H1 (cell line): Measurements from ENCODE around the gene SLX9. TPM values are rescaled to one million over a fixed set of nuclear protein-coding genes. Genes with fewer than 3 reads are reported as not detected.

Experiments used
- CTCF ChIA-PET: fragments of 300-600 bp; sonication (Branson Sonifier 250); formaldehyde crosslinking; loops from one replicate; lab custom pipeline; 2021; ENCODE audit not compliant: partially characterized antibody; lab: Charles Lee
- POLR2A ChIA-PET: fragments of 300-600 bp; sonication (Branson Sonifier 250); formaldehyde crosslinking; loops from one replicate; lab custom pipeline; 2021; ENCODE audit warnings: inconsistent platforms; ENCODE audit not compliant: partially characterized antibody; lab: Charles Lee
- DNase-seq, 2 experiments: peaks; one replicate each; pipeline versions ENCODE4 v3.0.0 to v3.0.0-alpha.2; 2010 to 2022; ENCODE audit warnings: low spot score in 2 of 2, low read depth in 1 of 2, mixed read lengths in 1 of 2
- FAIRE-seq: peaks from 2 replicates; lab custom pipeline; 2011; peaks lifted over from hg19 to GRCh38; lab: Jason Lieb, UNC
- H2AFZ ChIP-seq: 2 replicates; pipeline ENCODE4 v1.8.1; 2012; ENCODE audit warnings: low read length, inconsistent platforms
- H2AK5ac ChIP-seq: 2 replicates; pipeline ENCODE4 v1.6.1; 2013; ENCODE audit warnings: low read depth, low read length
- H2BK120ac ChIP-seq: replicated peaks from 2 replicates; pipeline ENCODE3; 2013; ENCODE audit warnings: low read depth, low read length, inconsistent platforms
- H2BK12ac ChIP-seq: 2 replicates; pipeline ENCODE4 v1.6.1; 2013; ENCODE audit warnings: low read depth, low read length
- H2BK15ac ChIP-seq: 2 replicates; pipeline ENCODE4 v1.6.1; 2013; ENCODE audit warnings: low read length
- H2BK20ac ChIP-seq: 2 replicates; pipeline ENCODE4 v1.6.1; 2013; ENCODE audit warnings: low read length
- H2BK5ac ChIP-seq: 2 replicates; pipeline ENCODE4 v1.6.1; 2013; ENCODE audit warnings: low read depth, low read length
- H3K14ac ChIP-seq: 2 replicates; pipeline ENCODE4 v1.6.1; 2013; ENCODE audit warnings: inconsistent platforms; ENCODE audit not compliant: insufficient read length
- H3K18ac ChIP-seq: 2 replicates; pipeline ENCODE4 v1.6.1; 2013; ENCODE audit warnings: low read length; ENCODE audit errors: extremely low read depth
- H3K23ac ChIP-seq: 2 replicates; pipeline ENCODE4 v1.6.1; 2013; ENCODE audit warnings: inconsistent platforms; ENCODE audit not compliant: insufficient read length
- H3K23me2 ChIP-seq: 2 replicates; pipeline ENCODE4 v1.6.1; 2013; ENCODE audit warnings: low read depth, low read length
- H3K27ac ChIP-seq: 2 replicates; pipeline ENCODE4 v1.6.1; 2011; ENCODE audit warnings: low read depth, low read length, inconsistent platforms
- H3K27me3 ChIP-seq, 4 experiments: replicated peaks in 1 of 4; 1 replicate in 1 of 4; 2 replicates in 3 of 4; pipeline versions ENCODE4 v1.6.1 to v1.8.1; 2011 to 2013; ENCODE audit warnings: low read length in 3 of 4, mild to moderate bottlenecking in 3 of 4, inconsistent platforms in 2 of 4, mixed read lengths in 2 of 4, moderate library complexity in 1 of 4; ENCODE audit not compliant: control insufficient read depth in 3 of 4, insufficient read depth in 3 of 4; ENCODE audit errors: extremely low read depth in 1 of 4
- H3K36me3 ChIP-seq, 4 experiments: 2 replicates each; pipeline versions ENCODE4 v1.6.1 to v1.8.1; 2011 to 2013; ENCODE audit warnings: mild to moderate bottlenecking in 4 of 4, low read length in 3 of 4, moderate library complexity in 2 of 4, control low read depth in 1 of 4, inconsistent platforms in 1 of 4; ENCODE audit not compliant: insufficient read depth in 4 of 4, control insufficient read depth in 2 of 4
- H3K4ac ChIP-seq: replicated peaks from 2 replicates; pipeline ENCODE3; 2013; ENCODE audit warnings: low read length, low read depth, mixed read lengths, inconsistent platforms; ENCODE audit not compliant: insufficient read length
- H3K4me1 ChIP-seq, 4 experiments: replicated peaks in 1 of 4; 1 replicate in 1 of 4; 2 replicates in 3 of 4; pipeline versions ENCODE4 v1.6.1 to v1.8.1; 2011 to 2013; ENCODE audit warnings: low read length in 3 of 4, inconsistent platforms in 2 of 4, mixed read lengths in 1 of 4; ENCODE audit not compliant: insufficient read depth in 4 of 4, control insufficient read depth in 3 of 4
- H3K4me2 ChIP-seq, 2 experiments: 2 replicates each; pipeline versions ENCODE4 v1.6.1 to v1.8.1; 2011 to 2013; ENCODE audit warnings: low read depth in 2 of 2, low read length in 2 of 2, control low read depth in 1 of 2, inconsistent platforms in 1 of 2, mild to moderate bottlenecking in 1 of 2; ENCODE audit not compliant: insufficient read depth in 1 of 2
- H3K4me3 ChIP-seq, 4 experiments: fragments of 200-600, 300-600 bp in 1 of 4; sonication (generic), shearing (Covaris generic), sonication (Bioruptor Twin) in 1 of 4; 2 replicates each; pipeline versions ENCODE4 v1.5.1 to v1.8.1; 2011 to 2016; ENCODE audit warnings: low read length in 4 of 4, low read depth in 3 of 4, control low read depth in 2 of 4, inconsistent platforms in 2 of 4, mild to moderate bottlenecking in 2 of 4, mixed read lengths in 1 of 4, moderate library complexity in 1 of 4; ENCODE audit not compliant: insufficient read depth in 2 of 4; ENCODE audit errors: extremely low read depth in 1 of 4
- H3K56ac ChIP-seq: replicated peaks from 2 replicates; pipeline ENCODE3; 2013; ENCODE audit warnings: low read depth, mild to moderate bottlenecking, mixed read lengths, low read length, inconsistent platforms; ENCODE audit not compliant: insufficient read length
- H3K79me1 ChIP-seq: 2 replicates; pipeline ENCODE4 v1.6.1; 2013; ENCODE audit warnings: low read depth, low read length, control low read depth
- H3K79me2 ChIP-seq, 2 experiments: 2 replicates each; pipeline versions ENCODE4 v1.6.1 to v1.8.1; 2012 to 2013; ENCODE audit warnings: low read length in 2 of 2, mild to moderate bottlenecking in 2 of 2, inconsistent platforms in 1 of 2; ENCODE audit not compliant: insufficient read depth in 2 of 2, control insufficient read depth in 1 of 2
- H3K9ac ChIP-seq, 4 experiments: replicated peaks in 1 of 4; 1 replicate in 1 of 4; 2 replicates in 3 of 4; pipeline versions ENCODE4 v1.6.1 to v1.8.1; 2011 to 2013; ENCODE audit warnings: low read depth in 3 of 4, low read length in 3 of 4, control low read depth in 2 of 4, mild to moderate bottlenecking in 2 of 4, moderate library complexity in 2 of 4, inconsistent platforms in 1 of 4; ENCODE audit errors: extremely low read depth in 1 of 4
- H3K9me3 ChIP-seq, 2 experiments: 2 replicates each; pipeline versions ENCODE4 v1.6.1 to v1.8.1; 2012 to 2013; ENCODE audit warnings: mild to moderate bottlenecking in 2 of 2, moderate library complexity in 2 of 2, control low read depth in 1 of 2, inconsistent platforms in 1 of 2, low read depth in 1 of 2, low read length in 1 of 2, mixed read lengths in 1 of 2; ENCODE audit not compliant: insufficient read depth in 2 of 2
- H4K20me1 ChIP-seq, 2 experiments: replicated peaks in 1 of 2; 2 replicates each; pipeline versions ENCODE3 to v1.8.1; 2011 to 2013; ENCODE audit warnings: inconsistent platforms in 2 of 2, low read length in 2 of 2, mild to moderate bottlenecking in 1 of 2; ENCODE audit not compliant: insufficient read depth in 2 of 2, control insufficient read depth in 1 of 2
- H4K5ac ChIP-seq: 2 replicates; pipeline ENCODE4 v1.6.1; 2013; ENCODE audit warnings: low read length, low read depth, mixed read lengths, inconsistent platforms; ENCODE audit not compliant: insufficient read length
- H4K8ac ChIP-seq: 2 replicates; pipeline ENCODE4 v1.8.0; 2013; ENCODE audit warnings: mild to moderate bottlenecking, moderate library complexity, low read length, inconsistent platforms; ENCODE audit not compliant: insufficient read depth; ENCODE audit errors: extremely low read depth
- H4K91ac ChIP-seq: replicated peaks from 2 replicates; pipeline ENCODE3; 2013; ENCODE audit warnings: low read length, mixed read lengths, inconsistent platforms; ENCODE audit not compliant: insufficient read length
- BCL11A ChIP-seq, 2 experiments: IDR thresholded peaks; one replicate each; pipeline ENCODE4 v1.6.1; 2011; ENCODE audit warnings: low read depth in 2 of 2, low read length in 2 of 2, mild to moderate bottlenecking in 2 of 2
- BRCA1 ChIP-seq: IDR thresholded peaks from 2 replicates; pipeline ENCODE4 v1.6.1; 2012; ENCODE audit warnings: low read depth, low read length, improper control_type of control experiment
- CHD2 ChIP-seq: IDR thresholded peaks from 2 replicates; pipeline ENCODE4 v1.6.1; 2012; ENCODE audit warnings: low read length, improper control_type of control experiment
- GTF2F1 ChIP-seq: IDR thresholded peaks from 2 replicates; pipeline ENCODE4 v1.6.1; 2012; ENCODE audit warnings: low read depth, low read length, improper control_type of control experiment, borderline replicate concordance
- HDAC2 ChIP-seq, 2 experiments: fragments of 300-600 bp in 1 of 2; sonication (generic) in 1 of 2; IDR thresholded peaks; 2 replicates each; pipeline ENCODE4 v1.6.1; 2011 to 2012; ENCODE audit warnings: low read depth in 2 of 2, low read length in 2 of 2, mild to moderate bottlenecking in 2 of 2, moderate library complexity in 2 of 2, borderline replicate concordance in 1 of 2, inconsistent platforms in 1 of 2
- RFX5 ChIP-seq: IDR thresholded peaks from 2 replicates; pipeline ENCODE4 v1.6.1; 2011; ENCODE audit warnings: low read depth, low read length, improper control_type of control experiment, borderline replicate concordance
- RNF2 ChIP-seq: fragments of 200-900, 300-1000 bp; sonication (generic); IDR thresholded peaks from 2 replicates; pipeline ENCODE4 v1.7.1; 2016; ENCODE audit warnings: borderline replicate concordance, low read depth, mild to moderate bottlenecking, antibody characterized with exemption, low read length; ENCODE audit not compliant: poor library complexity, severe bottlenecking; ENCODE audit errors: missing control alignments
- SIN3A ChIP-seq, 2 experiments: IDR thresholded peaks in 1 of 2; conservative IDR thresholded peaks in 1 of 2; 2 replicates each; pipeline ENCODE4 v1.6.1; 2011 to 2012; ENCODE audit warnings: low read length in 2 of 2, improper control_type of control experiment in 1 of 2, low read depth in 1 of 2, mild to moderate bottlenecking in 1 of 2
- SP1 ChIP-seq: IDR thresholded peaks from 2 replicates; pipeline ENCODE4 v1.6.1; 2011; ENCODE audit warnings: low read depth, low read length
- TEAD4 ChIP-seq: IDR thresholded peaks from 2 replicates; pipeline ENCODE4 v1.6.1; 2012; ENCODE audit warnings: low read depth, low read length, inconsistent platforms, mixed read lengths
- WGBS, 2 experiments: shearing (Covaris generic) in 1 of 2; methylation state at CpG; one replicate each; pipeline versions ENCODE4 v1.1.6 to v1.1.7; 2013 to 2015; ENCODE audit warnings: low lambda C conversion rate in 2 of 2, mixed read lengths in 2 of 2, inconsistent platforms in 1 of 2, low coverage in 1 of 2, missing lambda C conversion rate in 1 of 2; ENCODE audit not compliant: insufficient replicate concordance in 2 of 2, insufficient coverage in 1 of 2, insufficient read length in 1 of 2; ENCODE audit errors: extremely low coverage in 1 of 2, missing lambda C conversion rate in 1 of 2; 5-methylcytosine and 5-hydroxymethylcytosine counted together
- polyA plus RNA-seq, 7 experiments: library from polyadenylated mRNA; depleted of rRNA in 3 of 7; stranded (reverse) in 5 of 7; unstranded in 2 of 7; fragments of >200 nt in 5 of 7; fragments of 200-250 nt in 2 of 7; gene quantifications; 1 replicate in 5 of 7; 2 replicates in 1 of 7; 4 replicates in 1 of 7; pipeline versions ENCODE4 v1.2.1 to v1.2.3, GENCODE V29; 2011 to 2013; ENCODE audit warnings: missing spikeins in 2 of 7, mixed read lengths in 2 of 7
- total RNA-seq: library from RNA; stranded (reverse); fragmentation: NEBNext Ultra II Directional; extraction: Animal tissue kit (Norgen Biotek cat#: 25700); gene quantifications from 2 replicates; pipeline ENCODE4 v1.2.1, GENCODE V29; 2021

SLX9 gene
- total and polyA plus RNA-seq, 2 of the 8 experiments (the other 6 are each of a cell fraction or from before 2014, with no cell fraction given): 17.7 to 57.3 TPM

- FAIRE-seq: no peak
- no peak overlapping the region for H4K91ac ChIP-seq
- POLR2A ChIA-PET: no interaction called here
- no peak overlapping the region for H3K14ac ChIP-seq
- H2BK15ac ChIP-seq: no peak overlapping the region
- H2BK20ac ChIP-seq: no peak overlapping the region
- no peak overlapping the region for H3K9ac ChIP-seq
- H3K79me1 ChIP-seq: no peaks in the 10 kb centered on the region
- no peak overlapping the region for H2AFZ ChIP-seq
- H3K27me3 ChIP-seq: no peaks in the 10 kb centered on the region; a peak in 1 of 7 replicates
- TF ChIP-seq SIN3A (conservative IDR thresholded peaks at IDR 0.05 in 1 of 2, IDR thresholded peaks at IDR 0.05 in 1 of 2; ENCODE audit: low read depth in 1 of 2, low read length in 2 of 2) (no peak), TEAD4 (no peak), CHD2 (no peak), GTF2F1 (no peak), BCL11A (IDR thresholded peaks at IDR 0.05; ENCODE audit: low read depth in 2 of 2, low read length in 2 of 2) (no peak), BRCA1 (no peak), HDAC2 (IDR thresholded peaks at IDR 0.05; ENCODE audit: borderline replicate concordance in 1 of 2, low read depth in 2 of 2, low read length in 2 of 2) (no peak), RNF2 (no peak), RFX5 (no peak), SP1 (no peak)
- WGBS, 2 experiments: 92% methylated on average over 15 of the region's 15 CpGs; no CpG with 5 or more reads in 1 of the 2 experiments
- no peak overlapping the region for H4K8ac ChIP-seq
- no peak for DNase-seq
- no peak overlapping the region for H3K4me3 ChIP-seq
- CTCF ChIA-PET: interaction anchor here (0.7 to 4.8 kb wide), 20 partner anchors 11 to 225 kb away, joined by 3 to 43 read pairs (median 4); partner anchors contain the start of gene PTTG1IP
- peaks cover 0 to 4% of the 10 kb centered on the region in 2 experiments for H4K20me1 ChIP-seq
- no peak overlapping the region for H3K56ac ChIP-seq
- H4K5ac ChIP-seq: no peak overlapping the region
- H3K23ac ChIP-seq: no peak overlapping the region
- H3K4me2 ChIP-seq: no peak overlapping the region
- H3K23me2 ChIP-seq: no peaks in the 10 kb centered on the region
- H2AK5ac ChIP-seq: no peak overlapping the region
- no peak overlapping the region for H2BK5ac ChIP-seq
- H3K36me3 ChIP-seq: no peaks in the 10 kb centered on the region
- no peak overlapping the region for H3K4ac ChIP-seq
- H3K4me1 ChIP-seq: peaks cover 0 to 4% (median 2%) of the 10 kb centered on the region in 4 experiments; a peak in 2 of 7 replicates
- no peak overlapping the region for H3K27ac ChIP-seq
- H3K9me3 ChIP-seq: no peaks in the 10 kb centered on the region
- no peak overlapping the region for H2BK12ac ChIP-seq
- H3K18ac ChIP-seq: no peak overlapping the region
- no peak overlapping the region for H2BK120ac ChIP-seq
- H3K79me2 ChIP-seq: no peaks in the 10 kb centered on the region
Measured at GRCh38 chr21:44893948-44894656, 45.7 kb upstream of the SLX9 start.
